NOMO-1 treated with DMSO at 0.1 percent for 48 hours (cell line): ENCODE results near the gene B4GALT2.

ENCODE experiments used
- DNase-seq: peaks from one replicate; lab custom pipeline; 2025; ENCODE audit not compliant: unreplicated experiment; lab: John Stamatoyannopoulos, UW

The B4GALT2 gene

GRCh38 chr1:43946236-43947060 is 32.6 kb upstream of the B4GALT2 start, which contains the start of gene IPO13:
Gene IPO13, plus strand, starts transcription at chr1:43946950. Its CDS starts 651 bp downstream, at chr1:43947601.
- peak; percentile 95 for DNase-seq

- DNase-seq = no peak
These were observed 31.7 kb upstream of the B4GALT2 start for GRCh38 chr1:43947061-43947873.

- DNase-seq = no peak
These were observed 31.1 kb upstream of the B4GALT2 start for GRCh38 chr1:43947874-43948437.

GRCh38 chr1:43949678-43950077 is 29.3 kb upstream of the B4GALT2 start:
- no peak for DNase-seq

- DNase-seq = no peak
These were observed 27.7 kb upstream of the B4GALT2 start for GRCh38 chr1:43951021-43951985.

GRCh38 chr1:43952731-43953346 is 26.2 kb upstream of the B4GALT2 start:
- no peak for DNase-seq

- DNase-seq = no peak
These were observed 25.6 kb upstream of the B4GALT2 start for GRCh38 chr1:43953361-43953760.

GRCh38 chr1:43954036-43954435 is 25.0 kb upstream of the B4GALT2 start:
- no peak for DNase-seq

- no peak for DNase-seq
These were observed 22.8 kb upstream of the B4GALT2 start for GRCh38 chr1:43956234-43956633.

- DNase-seq = no peak
These were observed 21.5 kb upstream of the B4GALT2 start for GRCh38 chr1:43957407-43958040.

- DNase-seq = no peak
These were observed 20.4 kb upstream of the B4GALT2 start for GRCh38 chr1:43958351-43959255.

GRCh38 chr1:43960798-43961197 is 18.2 kb upstream of the B4GALT2 start:
- DNase-seq = no peak

GRCh38 chr1:43961692-43962091 is 17.3 kb upstream of the B4GALT2 start:
- DNase-seq = no peak

- DNase-seq = no peak
These were observed 16.7 kb upstream of the B4GALT2 start for GRCh38 chr1:43962324-43962723.

GRCh38 chr1:43963006-43963405 is 16.0 kb upstream of the B4GALT2 start:
- no peak for DNase-seq

GRCh38 chr1:43963890-43964289 is 15.1 kb upstream of the B4GALT2 start:
- DNase-seq = no peak

GRCh38 chr1:43965316-43965715 is 13.7 kb upstream of the B4GALT2 start:
- no peak for DNase-seq

- peak; percentile 11 for DNase-seq
These were observed 10.6 kb upstream of the B4GALT2 start for GRCh38 chr1:43968348-43968948.
